ENCODE results near the gene CEMP1.

CEMP1 gene

DNA sequence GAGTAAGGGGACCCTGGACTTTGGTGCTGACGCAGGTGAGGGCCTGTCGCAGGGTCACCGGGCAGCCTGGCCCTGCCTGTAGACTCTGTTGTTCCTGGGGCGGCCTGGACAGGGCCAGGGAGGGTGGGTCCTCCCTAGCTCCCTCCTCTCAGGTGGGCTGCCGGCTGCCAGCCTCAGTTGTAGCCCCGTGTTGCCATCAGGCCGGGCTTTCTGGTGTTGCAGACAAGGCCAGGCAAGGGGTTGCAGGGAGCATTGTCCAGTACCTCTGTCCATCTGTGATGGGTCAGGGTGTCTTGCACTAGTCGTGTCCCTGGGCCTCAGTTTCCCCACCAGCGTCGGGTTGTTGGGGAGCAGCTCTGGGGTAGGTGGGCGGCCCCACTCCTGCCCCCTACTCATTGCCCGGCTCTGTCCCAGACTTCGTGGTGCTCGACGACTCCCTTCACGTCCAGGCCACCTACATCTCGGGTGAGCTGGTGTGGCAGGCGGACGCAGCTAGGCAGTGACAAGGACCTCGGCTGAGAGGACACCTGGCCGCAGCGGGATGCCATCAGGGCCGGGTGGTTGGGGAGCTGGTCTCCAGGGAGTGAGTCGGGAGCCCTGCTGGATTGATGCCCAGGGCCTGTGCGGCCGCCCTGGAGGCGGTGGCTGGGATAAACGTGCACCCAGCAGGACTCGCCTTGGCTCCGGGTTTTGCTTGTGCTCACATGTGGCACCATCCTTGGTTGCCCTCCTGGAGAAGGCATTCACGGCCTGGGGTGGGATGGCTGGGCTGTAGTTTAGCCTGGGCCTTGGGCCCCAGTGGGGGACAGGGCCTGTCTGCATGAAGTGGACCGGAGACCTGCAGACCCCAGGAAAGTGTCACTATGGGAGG, 1.9 kb downstream of the CEMP1 start:
- H3K4me3 ChIP-seq (ENCODE audit: low read length), result no peak overlapping the region
- peak; percentile 5 for TF ChIP-seq CTCF (conservative IDR thresholded peaks at IDR 0.05; ENCODE audit: low read depth, low read length)
- no peak for DNase-seq (ENCODE audit: low read depth)

- TF ChIP-seq CTCF (conservative IDR thresholded peaks at IDR 0.05; ENCODE audit: low read depth, low read length), result no peak
- no peak for DNase-seq (ENCODE audit: low read depth)
- no peak overlapping the region for H3K4me3 ChIP-seq (ENCODE audit: low read length)
These were observed 2.8 kb downstream of the CEMP1 start for GRCh38 chr16:2528161-2529060.

GRCh38 chr16:2527784-2528100, 3.5 kb downstream of the CEMP1 start:
- no peak for TF ChIP-seq CTCF (conservative IDR thresholded peaks at IDR 0.05; ENCODE audit: low read depth, low read length)
- DNase-seq (ENCODE audit: low read depth), result no peak
- no peak overlapping the region for H3K4me3 ChIP-seq (ENCODE audit: low read length)

DNA sequence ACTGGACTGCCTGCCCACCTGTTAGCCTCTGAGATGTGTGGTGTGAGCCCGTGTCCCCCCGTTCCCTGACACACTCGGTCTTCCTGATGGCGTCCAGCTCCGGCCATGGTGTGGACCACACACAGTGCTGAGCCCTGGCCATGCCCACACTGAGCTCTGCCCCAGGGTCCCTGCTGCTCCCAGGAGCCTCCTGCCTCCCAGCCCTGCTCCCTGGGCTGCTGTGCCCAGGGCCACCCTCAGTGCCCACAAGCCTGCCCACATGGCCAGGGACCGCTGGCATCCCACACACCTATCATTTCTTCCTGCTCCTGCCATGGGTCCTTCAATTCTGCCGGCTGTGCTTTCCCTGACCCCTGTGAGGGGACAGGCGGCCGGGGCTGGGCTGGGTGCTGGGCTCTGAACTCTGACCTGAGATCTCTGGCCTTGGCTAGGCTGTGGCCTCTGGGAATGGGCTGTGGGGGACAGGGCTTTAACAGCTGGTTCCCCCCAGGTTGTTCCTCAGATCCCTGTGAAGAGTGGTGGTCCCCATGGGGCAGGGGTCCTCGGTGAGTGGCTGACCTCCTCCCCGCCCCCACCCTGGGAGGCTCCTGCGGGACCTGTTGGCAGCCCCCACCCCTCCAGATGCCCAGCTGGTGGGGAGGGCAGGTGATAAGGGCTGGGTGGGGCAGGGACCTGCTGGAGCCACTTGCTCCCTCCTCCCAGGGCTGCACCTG, 4.0 kb downstream of the CEMP1 start:
- no peak for DNase-seq (ENCODE audit: low read depth)
- H3K4me3 ChIP-seq (ENCODE audit: low read length), result no peak overlapping the region
- no peak for TF ChIP-seq CTCF (conservative IDR thresholded peaks at IDR 0.05; ENCODE audit: low read depth, low read length)

DNA sequence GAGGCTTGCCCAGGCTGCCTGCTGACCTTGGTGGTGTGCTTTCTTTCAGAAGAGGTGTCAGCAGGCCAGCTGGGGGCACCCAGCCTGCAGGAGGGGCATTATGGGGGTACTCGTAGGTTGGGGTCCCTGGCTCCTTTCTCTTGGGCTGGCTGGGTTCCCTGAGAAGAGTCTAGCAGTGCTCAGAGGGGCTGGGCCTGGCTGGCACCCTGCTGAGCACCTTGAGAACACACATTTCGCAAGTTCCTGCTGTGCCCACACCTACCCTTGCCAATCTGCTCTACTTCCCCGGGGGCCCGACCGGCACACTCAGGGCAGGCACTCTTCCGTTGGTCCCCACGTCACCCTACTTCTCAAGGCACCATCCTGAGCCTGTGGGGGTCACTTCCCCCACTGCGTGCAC, 5.1 kb downstream of the CEMP1 start:
- no peak for DNase-seq (ENCODE audit: low read depth)
- H3K4me3 ChIP-seq (ENCODE audit: low read length), result no peak overlapping the region
- TF ChIP-seq CTCF (conservative IDR thresholded peaks at IDR 0.05; ENCODE audit: low read depth, low read length), result no peak

GRCh38 chr16:2524339-2524938, 6.8 kb downstream of the CEMP1 start:
- no peak for TF ChIP-seq CTCF (conservative IDR thresholded peaks at IDR 0.05; ENCODE audit: low read depth, low read length)
- H3K4me3 ChIP-seq (ENCODE audit: low read length), result no peak overlapping the region
- no peak for DNase-seq (ENCODE audit: low read depth)
